H9 (cell line): Measurements from ENCODE around the gene SAFB. TPM values are rescaled to one million over a fixed set of nuclear protein-coding genes. Genes with fewer than 3 reads are reported as not detected.

Experiments used
- DNase-seq: peaks from one replicate; pipeline ENCODE4 v3.0.0-alpha.2; 2017
- H2AFZ ChIP-seq: one replicate; pipeline ENCODE4 v1.6.1; 2013; ENCODE audit warnings: mild to moderate bottlenecking, low read length, control low read depth, moderate library complexity
- H2AK5ac ChIP-seq: 2 replicates; pipeline ENCODE4 v1.6.1; 2013; ENCODE audit warnings: low read length, control low read depth, mixed read lengths; ENCODE audit not compliant: insufficient read length
- H2BK120ac ChIP-seq: one replicate; pipeline ENCODE4 v1.6.1; 2013; ENCODE audit warnings: low read depth, mild to moderate bottlenecking, low read length, control low read depth, inconsistent platforms; ENCODE audit not compliant: poor library complexity, severe bottlenecking
- H2BK12ac ChIP-seq: 2 replicates; pipeline ENCODE4 v1.6.1; 2013; ENCODE audit warnings: low read length, control low read depth, mixed read lengths, low read depth; ENCODE audit not compliant: insufficient read length
- H2BK15ac ChIP-seq: 2 replicates; pipeline ENCODE4 v1.6.1; 2013; ENCODE audit warnings: low read depth, low read length, control low read depth
- H2BK20ac ChIP-seq: one replicate; pipeline ENCODE4 v1.6.1; 2013; ENCODE audit warnings: low read depth, mild to moderate bottlenecking, low read length, control low read depth, inconsistent platforms; ENCODE audit not compliant: poor library complexity, severe bottlenecking
- H2BK5ac ChIP-seq: 2 replicates; pipeline ENCODE4 v1.6.1; 2013; ENCODE audit warnings: low read length, control low read depth, mixed read lengths; ENCODE audit not compliant: insufficient read length
- H3K14ac ChIP-seq: 2 replicates; pipeline ENCODE4 v1.6.1; 2013; ENCODE audit warnings: low read length, control low read depth; ENCODE audit not compliant: insufficient read depth
- H3K18ac ChIP-seq: 2 replicates; pipeline ENCODE4 v1.6.1; 2013; ENCODE audit warnings: low read depth, mild to moderate bottlenecking, mixed read lengths, low read length, control low read depth; ENCODE audit not compliant: insufficient read length
- H3K23ac ChIP-seq: 2 replicates; pipeline ENCODE4 v1.6.1; 2013; ENCODE audit warnings: low read length, control low read depth, mixed read lengths, low read depth; ENCODE audit not compliant: insufficient read length
- H3K23me2 ChIP-seq: 2 replicates; pipeline ENCODE4 v1.6.1; 2013; ENCODE audit warnings: low read depth, mild to moderate bottlenecking, mixed read lengths, low read length, control low read depth; ENCODE audit not compliant: insufficient read length, poor library complexity, severe bottlenecking
- H3K27ac ChIP-seq: 2 replicates; pipeline ENCODE4 v1.5.1; 2013; ENCODE audit warnings: low read length, control low read depth, mixed read lengths, low read depth; ENCODE audit not compliant: insufficient read length
- H3K27me3 ChIP-seq: 2 replicates; pipeline ENCODE4 v1.6.1; 2013; ENCODE audit warnings: low read length, control low read depth, inconsistent platforms; ENCODE audit not compliant: insufficient read depth
- H3K4ac ChIP-seq: 2 replicates; pipeline ENCODE4 v1.6.1; 2013; ENCODE audit warnings: low read depth, mild to moderate bottlenecking, control low read depth, inconsistent platforms, low read length, moderate library complexity
- H3K4me1 ChIP-seq: 2 replicates; pipeline ENCODE4 v1.6.1; 2013; ENCODE audit warnings: low read length, control low read depth, inconsistent platforms; ENCODE audit not compliant: insufficient read depth
- H3K4me2 ChIP-seq: 2 replicates; pipeline ENCODE4 v1.6.1; 2013; ENCODE audit warnings: low read length, control low read depth, mixed read lengths; ENCODE audit not compliant: insufficient read length, insufficient read depth
- H3K56ac ChIP-seq: 2 replicates; pipeline ENCODE4 v1.6.1; 2013; ENCODE audit warnings: low read depth, mild to moderate bottlenecking, mixed read lengths, low read length, control low read depth; ENCODE audit not compliant: insufficient read length
- H3K79me1 ChIP-seq: 2 replicates; pipeline ENCODE4 v1.6.1; 2013; ENCODE audit warnings: low read depth, mild to moderate bottlenecking, moderate library complexity, low read length, control low read depth, inconsistent platforms; ENCODE audit not compliant: insufficient read depth, poor library complexity, severe bottlenecking
- H3K79me2 ChIP-seq: 2 replicates; pipeline ENCODE4 v1.6.1; 2013; ENCODE audit warnings: low read length, control low read depth, inconsistent platforms; ENCODE audit not compliant: insufficient read depth
- H3K9ac ChIP-seq: 2 replicates; pipeline ENCODE4 v1.6.1; 2013; ENCODE audit warnings: low read length, control low read depth, mixed read lengths; ENCODE audit not compliant: insufficient read length; ENCODE audit errors: extremely low read depth
- H3K9me3 ChIP-seq: one replicate; pipeline ENCODE4 v1.6.1; 2013; ENCODE audit warnings: low read depth, low read length, inconsistent platforms; ENCODE audit not compliant: control insufficient read depth
- H3T11ph ChIP-seq: one replicate; pipeline ENCODE4 v1.6.1; 2013; ENCODE audit warnings: mild to moderate bottlenecking, low read length, control low read depth, inconsistent platforms
- H4K20me1 ChIP-seq: one replicate; pipeline ENCODE4 v1.6.1; 2013; ENCODE audit not compliant: control insufficient read depth, insufficient read length, insufficient read depth
- H4K5ac ChIP-seq: 2 replicates; pipeline ENCODE4 v1.6.1; 2013; ENCODE audit warnings: low read depth, mild to moderate bottlenecking, mixed read lengths, low read length, control low read depth; ENCODE audit not compliant: insufficient read length
- H4K8ac ChIP-seq: replicated peaks from 2 replicates; pipeline ENCODE4 v1.6.1; 2013; ENCODE audit warnings: low read length, control low read depth, mixed read lengths, low read depth; ENCODE audit not compliant: insufficient read length
- H4K91ac ChIP-seq: 2 replicates; pipeline ENCODE4 v1.6.1; 2013; ENCODE audit warnings: low read depth, mild to moderate bottlenecking, moderate library complexity, mixed read lengths, low read length, control low read depth; ENCODE audit not compliant: insufficient read length
- H3K27ac Mint-ChIP-seq, 3 experiments: 2 replicates in 2 of 3; 3 replicates in 1 of 3; pipeline ENCODE4 v1.8.0; 2020 to 2021; ENCODE audit warnings: mixed read lengths in 3 of 3, mild to moderate bottlenecking in 1 of 3, moderate library complexity in 1 of 3
- H3K27me3 Mint-ChIP-seq: 2 replicates; pipeline ENCODE4 v1.8.0; 2021; ENCODE audit warnings: low read depth, mild to moderate bottlenecking, moderate library complexity, mixed read lengths
- H3K36me3 Mint-ChIP-seq, 3 experiments: 2 replicates in 2 of 3; 3 replicates in 1 of 3; pipeline ENCODE4 v1.8.0; 2020 to 2021; ENCODE audit warnings: low read depth in 3 of 3, mixed read lengths in 3 of 3; ENCODE audit not compliant: insufficient read depth in 1 of 3
- H3K4me1 Mint-ChIP-seq, 2 experiments: 2 replicates each; pipeline ENCODE4 v1.8.0; 2020; ENCODE audit warnings: mixed read lengths in 2 of 2
- H3K4me3 Mint-ChIP-seq, 2 experiments: 2 replicates in 1 of 2; 3 replicates in 1 of 2; pipeline ENCODE4 v1.8.0; 2020 to 2021; ENCODE audit warnings: mild to moderate bottlenecking in 2 of 2, mixed read lengths in 2 of 2, moderate library complexity in 1 of 2
- H3K9me3 Mint-ChIP-seq, 2 experiments: 2 replicates in 1 of 2; 3 replicates in 1 of 2; pipeline ENCODE4 v1.8.0; 2020; ENCODE audit warnings: mild to moderate bottlenecking in 2 of 2, mixed read lengths in 2 of 2, moderate library complexity in 1 of 2
- CTCF ChIP-seq: fragments of 200-600 bp; sonication (generic); conservative IDR thresholded peaks from 3 replicates; pipeline ENCODE4 v1.8.0; 2021; ENCODE audit warnings: antibody characterized with exemption, mild to moderate bottlenecking
- WGBS: extraction: QIAGEN DNeasy Blood & Tissue Kit; methylation state at CpG from one replicate; pipeline ENCODE4 v1.1.7; 2013; ENCODE audit warnings: missing lambda C conversion rate, low lambda C conversion rate, mixed read lengths; ENCODE audit not compliant: insufficient read length; ENCODE audit errors: extremely low coverage; 5-methylcytosine and 5-hydroxymethylcytosine counted together
- total RNA-seq: library from RNA; stranded (reverse); gene quantifications from 2 replicates; pipeline ENCODE4 v1.2.1, GENCODE V29; 2021

Gene SAFB
- total RNA-seq, 1 experiment from 2014 or later = 110 TPM

GRCh38 chr19:5586300-5587070 is 36.4 kb upstream of the SAFB start:
- Histone ChIP-seq H3K56ac (no peak overlapping the region), H3K4ac (no peak overlapping the region), H3K4me1 (no peaks in the 10 kb centered on the region; the same call in 1 of the 2 replicates), H2BK20ac (no peak overlapping the region), H3T11ph (no peak overlapping the region), H4K8ac (no peak overlapping the region), H2AK5ac (no peak overlapping the region), H3K79me1 (no peaks in the 10 kb centered on the region), H3K27ac (no peak overlapping the region), H2BK120ac (no peak overlapping the region), H4K20me1 (no peaks in the 10 kb centered on the region), H3K23me2 (peaks cover 5% of the 10 kb centered on the region), H2AFZ (no peak overlapping the region), H2BK12ac (no peak overlapping the region), H2BK5ac (no peak overlapping the region), H3K9me3 (no peaks in the 10 kb centered on the region), H3K79me2 (no peaks in the 10 kb centered on the region), H3K18ac (no peak overlapping the region), H3K9ac (no peak overlapping the region), H3K4me2 (peak overlapping the region; percentile 25), H3K23ac (no peak overlapping the region), H3K14ac (no peak overlapping the region; the same call in 1 of the 2 replicates), H4K5ac (no peak overlapping the region), H2BK15ac (no peak overlapping the region), H4K91ac (no peak overlapping the region), H3K27me3 (no peaks in the 10 kb centered on the region)
- Mint-ChIP-seq H3K4me3 (peak overlapping the region in 1 of 2 experiments; percentile 46; a peak in 2 of 5 replicates), H3K36me3 (peaks cover 18 to 43% (median 42%) of the 10 kb centered on the region in 3 experiments), H3K4me1 (peaks cover 15 to 23% of the 10 kb centered on the region in 2 experiments), H3K27me3 (no peaks in the 10 kb centered on the region), H3K9me3 (no peaks in the 10 kb centered on the region), H3K27ac (peak overlapping the region in 1 of 3 experiments; percentile 97; a peak in 2 of 7 replicates)
- DNase-seq = no peak
- no peak for TF ChIP-seq CTCF
- WGBS = no CpG with 5 or more reads among the region's 26 CpGs
